Thymus (tissue), 14 donors: ENCODE measurements around the gene KLHL21. TPM values are rescaled to one million over a fixed set of nuclear protein-coding genes. Genes with fewer than 3 reads are reported as not detected.
A peak's percentile ranks its signal among the peaks of the same experiment; 100 is the strongest.
"Not testable (repeated sequence)": the region's sequence is repeated elsewhere in the genome, so short reads cannot be mapped to it uniquely, and the experiment has no call there.

ENCODE experiments used
- DNase-seq, 9 donors: peaks; one replicate each; pipeline ENCODE4 v3.0.0-alpha.2; 2013; ENCODE audit warnings: low spot score in 9 of 9, low read depth in 6 of 9, missing footprints in 1 of 9
- H3K27ac ChIP-seq, 2 donors: one replicate each; pipeline ENCODE4 v1.5.1; 2013; ENCODE audit warnings: control low read depth in 1 of 2, low read depth in 1 of 2, low read length in 1 of 2, mild to moderate bottlenecking in 1 of 2, moderate library complexity in 1 of 2
- H3K27me3 ChIP-seq, 2 donors: one replicate each; pipeline ENCODE4 v1.5.1; 2013; ENCODE audit warnings: low read length in 1 of 2; ENCODE audit not compliant: control insufficient read depth in 2 of 2, insufficient read depth in 1 of 2
- H3K36me3 ChIP-seq, 2 donors: one replicate each; pipeline ENCODE4 v1.5.1; 2013; ENCODE audit warnings: low read length in 1 of 2, mild to moderate bottlenecking in 1 of 2, moderate library complexity in 1 of 2; ENCODE audit not compliant: control insufficient read depth in 2 of 2, insufficient read depth in 2 of 2
- H3K4me1 ChIP-seq, 2 donors: one replicate each; pipeline ENCODE4 v1.5.1; 2013; ENCODE audit warnings: low read length in 2 of 2; ENCODE audit not compliant: control insufficient read depth in 2 of 2, insufficient read depth in 2 of 2
- H3K4me3 ChIP-seq, 2 donors: one replicate each; pipeline ENCODE4 v1.5.1; 2013; ENCODE audit warnings: low read length in 2 of 2, control low read depth in 1 of 2, mild to moderate bottlenecking in 1 of 2
- H3K9me3 ChIP-seq, 2 donors: one replicate each; pipeline ENCODE4 v1.5.1; 2013; ENCODE audit warnings: low read length in 1 of 2, mild to moderate bottlenecking in 1 of 2; ENCODE audit not compliant: control insufficient read depth in 2 of 2, insufficient read depth in 1 of 2
- WGBS: extraction: QIAGEN DNeasy Blood & Tissue Kit; methylation state at CpG from one replicate; pipeline ENCODE4 v1.1.7; 2013; 5-methylcytosine and 5-hydroxymethylcytosine counted together
- long read RNA-seq, 10 donors: transcript quantifications; one replicate each; lab custom pipeline, GENCODE V29; 2026
- polyA plus RNA-seq: library from polyadenylated mRNA; stranded (reverse); fragments of 200-250 nt; gene quantifications from one replicate; pipeline ENCODE4 v1.2.3, GENCODE V29; 2013
- total RNA-seq: library from RNA; stranded (reverse); fragments of 120-200 nt; gene quantifications from one replicate; pipeline ENCODE4 v1.2.4, GENCODE V29; 2013
- donor health status: healthy.

The KLHL21 gene
- total RNA-seq: 8.0 TPM
- 13.6 TPM for polyA plus RNA-seq
- long read RNA-seq, donor 1: 0 reads
- long read RNA-seq, donor 2, full-length matches to known transcripts: 15 of 15 reads
- long read RNA-seq, donor 2, partial matches to known transcripts: 0 of 15 reads
- long read RNA-seq, donor 2, other reads (novel, unspliced or antisense): 0 of 15 reads
- long read RNA-seq, donor 3, full-length matches to known transcripts: 6 of 6 reads
- long read RNA-seq, donor 3, partial matches to known transcripts: 0 of 6 reads
- long read RNA-seq, donor 3, other reads (novel, unspliced or antisense): 0 of 6 reads
- long read RNA-seq, donor 4, full-length matches to known transcripts: 3 of 3 reads
- long read RNA-seq, donor 4, partial matches to known transcripts: 0 of 3 reads
- long read RNA-seq, donor 4, other reads (novel, unspliced or antisense): 0 of 3 reads
- long read RNA-seq, donor 5, full-length matches to known transcripts: 8 of 8 reads
- long read RNA-seq, donor 5, partial matches to known transcripts: 0 of 8 reads
- long read RNA-seq, donor 5, other reads (novel, unspliced or antisense): 0 of 8 reads
- long read RNA-seq, donor 6, full-length matches to known transcripts: 3 of 3 reads
- long read RNA-seq, donor 6, partial matches to known transcripts: 0 of 3 reads
- long read RNA-seq, donor 6, other reads (novel, unspliced or antisense): 0 of 3 reads
- long read RNA-seq, donor 7, full-length matches to known transcripts: 2 of 2 reads
- long read RNA-seq, donor 7, partial matches to known transcripts: 0 of 2 reads
- long read RNA-seq, donor 7, other reads (novel, unspliced or antisense): 0 of 2 reads
- long read RNA-seq, donor 8, full-length matches to known transcripts: 3 of 3 reads
- long read RNA-seq, donor 8, partial matches to known transcripts: 0 of 3 reads
- long read RNA-seq, donor 8, other reads (novel, unspliced or antisense): 0 of 3 reads
- long read RNA-seq, donor 9, full-length matches to known transcripts: 2 of 2 reads
- long read RNA-seq, donor 9, partial matches to known transcripts: 0 of 2 reads
- long read RNA-seq, donor 9, other reads (novel, unspliced or antisense): 0 of 2 reads
- long read RNA-seq, donor 10, full-length matches to known transcripts: 6 of 6 reads
- long read RNA-seq, donor 10, partial matches to known transcripts: 0 of 6 reads
- long read RNA-seq, donor 10, other reads (novel, unspliced or antisense): 0 of 6 reads

GRCh38 chr1:6602669-6603237 lies at the start of gene KLHL21:
Gene KLHL21 (minus strand): TSS chr1:6602869. CDS start chr1:6602817, 52 bp downstream.
- DNase-seq: peak in 6 of 9 donors; percentile 70 to 91 (median 76)
- under 1% methylated on average over 84 of the region's 84 CpGs for WGBS
- Histone ChIP-seq H3K27me3 (peaks cover 0 to 5% of the 10 kb centered on the region in 2 donors), H3K36me3 (peaks cover 9 to 12% of the 10 kb centered on the region in 2 donors), H3K9me3 (no peaks in the 10 kb centered on the region), H3K4me1 (peaks cover 17 to 43% of the 10 kb centered on the region in 2 donors), H3K27ac (peak within 1 kb of the TSS; percentile 95), H3K4me3 (peak within 1 kb of the TSS; percentile 77 to 92)

- H3K36me3 ChIP-seq: peaks cover 25 to 27% of the 10 kb centered on the region in 2 donors
Measured at GRCh38 chr1:6651909-6652308, 49.2 kb upstream of the KLHL21 start.

GRCh38 chr1:6648556-6648955 lies 45.9 kb upstream of the KLHL21 start:
- Histone ChIP-seq H3K27me3 (no peaks in the 10 kb centered on the region), H3K4me1 (no peaks in the 10 kb centered on the region), H3K36me3 (peaks cover 28 to 42% of the 10 kb centered on the region in 2 donors), H3K4me3 (no peak overlapping the region), H3K27ac (no peak overlapping the region), H3K9me3 (no peaks in the 10 kb centered on the region)
- 97% methylated on average over 6 of the region's 6 CpGs for WGBS
- no peak for DNase-seq

More at GRCh38 chr1:6651909-6652308, 49.2 kb upstream of the KLHL21 start:
- no peak for DNase-seq
- Histone ChIP-seq H3K4me1 (no peaks in the 10 kb centered on the region), H3K27me3 (no peaks in the 10 kb centered on the region), H3K4me3 (no peak overlapping the region), H3K9me3 (no peaks in the 10 kb centered on the region), H3K27ac (no peak overlapping the region)
- WGBS: 98% methylated on average over 17 of the region's 17 CpGs

- no peaks in the 10 kb centered on the region for H3K4me1 ChIP-seq
- DNase-seq: peak in 8 of 9 donors; percentile 13 to 55 (median 19)
- no peaks in the 10 kb centered on the region for H3K27me3 ChIP-seq
- no peak overlapping the region for H3K4me3 ChIP-seq
- peaks cover 12 to 44% of the 10 kb centered on the region in 2 donors for H3K36me3 ChIP-seq
- no peaks in the 10 kb centered on the region for H3K9me3 ChIP-seq
- no peak overlapping the region for H3K27ac ChIP-seq
- 76% methylated on average over 10 of the region's 10 CpGs for WGBS
Measured at GRCh38 chr1:6646499-6647148, 44.0 kb upstream of the KLHL21 start.

GRCh38 chr1:6645018-6645417 lies 42.3 kb upstream of the KLHL21 start:
- DNase-seq: no peak
- H3K27ac ChIP-seq: no peak overlapping the region
- H3K4me3 ChIP-seq: no peak overlapping the region
- WGBS: 98% methylated on average over 7 of the region's 7 CpGs
- no peaks in the 10 kb centered on the region for H3K4me1 ChIP-seq
- no peaks in the 10 kb centered on the region for H3K9me3 ChIP-seq
- peaks cover 11 to 46% of the 10 kb centered on the region in 2 donors for H3K36me3 ChIP-seq
- H3K27me3 ChIP-seq: no peaks in the 10 kb centered on the region

- not testable (repeated sequence) for H3K27ac ChIP-seq
- WGBS: 98% methylated on average over 3 of the region's 3 CpGs
- H3K36me3 ChIP-seq: peaks cover 38 to 86% of the 10 kb centered on the region in 2 donors
Measured at GRCh38 chr1:6640867-6641266, 38.2 kb upstream of the KLHL21 start.

GRCh38 chr1:6638226-6638625 lies 35.6 kb upstream of the KLHL21 start:
- Histone ChIP-seq H3K27me3 (no peaks in the 10 kb centered on the region), H3K27ac (no peak overlapping the region), H3K4me1 (no peaks in the 10 kb centered on the region), H3K9me3 (no peaks in the 10 kb centered on the region), H3K36me3 (peaks cover 51 to 88% of the 10 kb centered on the region in 2 donors), H3K4me3 (no peak overlapping the region)
- no peak for DNase-seq
- WGBS: 95% methylated on average over 18 of the region's 18 CpGs

More at GRCh38 chr1:6640867-6641266, 38.2 kb upstream of the KLHL21 start:
- not testable (repeated sequence) for H3K4me3 ChIP-seq, H3K9me3 ChIP-seq, H3K27me3 ChIP-seq, H3K4me1 ChIP-seq, DNase-seq

GRCh38 chr1:6637770-6638169 lies 35.1 kb upstream of the KLHL21 start:
- H3K9me3 ChIP-seq: no peaks in the 10 kb centered on the region
- DNase-seq: no peak
- H3K27ac ChIP-seq: no peak overlapping the region
- WGBS: 97% methylated on average over 9 of the region's 9 CpGs
- H3K4me1 ChIP-seq: no peaks in the 10 kb centered on the region
- no peak overlapping the region for H3K4me3 ChIP-seq
- H3K27me3 ChIP-seq: no peaks in the 10 kb centered on the region
- peaks cover 55 to 90% of the 10 kb centered on the region in 2 donors for H3K36me3 ChIP-seq
